LNCAP (cell line): Measurements from ENCODE around the gene LYPD6B.

ENCODE experiments used
- TF ChIP-seq, protein P1 (sequence below): fragments of 450-650 bp; IDR thresholded peaks from 2 replicates; pipeline ENCODE4 v1.5.1; 2017; ENCODE audit warnings: mild to moderate bottlenecking

LYPD6B gene

DNA sequence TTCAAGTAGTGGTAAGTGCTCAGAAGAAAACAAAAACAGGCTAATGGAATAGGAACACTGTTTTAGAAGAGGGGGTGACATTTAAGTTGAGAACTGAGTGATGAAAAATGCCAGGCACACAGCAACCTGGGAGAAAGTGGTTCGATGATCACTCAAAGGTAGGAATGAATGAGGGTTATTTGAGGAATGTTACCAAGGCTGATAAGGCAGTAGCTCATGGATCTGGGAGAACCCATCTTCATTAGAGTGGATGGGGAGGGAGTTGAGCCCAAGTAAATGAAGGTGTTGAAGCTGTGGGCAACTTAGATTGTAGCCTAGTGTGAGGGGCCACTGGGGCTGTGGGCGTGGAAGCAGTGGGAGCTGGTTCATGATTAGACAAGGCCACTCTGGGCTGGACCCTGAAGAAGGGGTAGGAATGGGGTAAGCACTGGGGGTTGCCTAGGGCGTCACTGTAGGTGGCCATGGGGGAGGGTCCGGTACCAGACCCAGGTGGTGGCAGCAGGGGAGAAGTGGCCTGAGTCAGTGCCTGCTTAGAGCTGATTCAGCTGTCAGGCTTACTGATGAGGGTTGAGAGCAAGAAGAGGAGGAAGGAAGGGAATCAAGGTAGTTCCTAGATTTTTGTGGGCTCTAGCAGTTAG is 22.5 kb upstream of the LYPD6B start:
- TF ChIP-seq, protein P1, sequence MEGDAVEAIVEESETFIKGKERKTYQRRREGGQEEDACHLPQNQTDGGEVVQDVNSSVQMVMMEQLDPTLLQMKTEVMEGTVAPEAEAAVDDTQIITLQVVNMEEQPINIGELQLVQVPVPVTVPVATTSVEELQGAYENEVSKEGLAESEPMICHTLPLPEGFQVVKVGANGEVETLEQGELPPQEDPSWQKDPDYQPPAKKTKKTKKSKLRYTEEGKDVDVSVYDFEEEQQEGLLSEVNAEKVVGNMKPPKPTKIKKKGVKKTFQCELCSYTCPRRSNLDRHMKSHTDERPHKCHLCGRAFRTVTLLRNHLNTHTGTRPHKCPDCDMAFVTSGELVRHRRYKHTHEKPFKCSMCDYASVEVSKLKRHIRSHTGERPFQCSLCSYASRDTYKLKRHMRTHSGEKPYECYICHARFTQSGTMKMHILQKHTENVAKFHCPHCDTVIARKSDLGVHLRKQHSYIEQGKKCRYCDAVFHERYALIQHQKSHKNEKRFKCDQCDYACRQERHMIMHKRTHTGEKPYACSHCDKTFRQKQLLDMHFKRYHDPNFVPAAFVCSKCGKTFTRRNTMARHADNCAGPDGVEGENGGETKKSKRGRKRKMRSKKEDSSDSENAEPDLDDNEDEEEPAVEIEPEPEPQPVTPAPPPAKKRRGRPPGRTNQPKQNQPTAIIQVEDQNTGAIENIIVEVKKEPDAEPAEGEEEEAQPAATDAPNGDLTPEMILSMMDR, result no peak

DNA sequence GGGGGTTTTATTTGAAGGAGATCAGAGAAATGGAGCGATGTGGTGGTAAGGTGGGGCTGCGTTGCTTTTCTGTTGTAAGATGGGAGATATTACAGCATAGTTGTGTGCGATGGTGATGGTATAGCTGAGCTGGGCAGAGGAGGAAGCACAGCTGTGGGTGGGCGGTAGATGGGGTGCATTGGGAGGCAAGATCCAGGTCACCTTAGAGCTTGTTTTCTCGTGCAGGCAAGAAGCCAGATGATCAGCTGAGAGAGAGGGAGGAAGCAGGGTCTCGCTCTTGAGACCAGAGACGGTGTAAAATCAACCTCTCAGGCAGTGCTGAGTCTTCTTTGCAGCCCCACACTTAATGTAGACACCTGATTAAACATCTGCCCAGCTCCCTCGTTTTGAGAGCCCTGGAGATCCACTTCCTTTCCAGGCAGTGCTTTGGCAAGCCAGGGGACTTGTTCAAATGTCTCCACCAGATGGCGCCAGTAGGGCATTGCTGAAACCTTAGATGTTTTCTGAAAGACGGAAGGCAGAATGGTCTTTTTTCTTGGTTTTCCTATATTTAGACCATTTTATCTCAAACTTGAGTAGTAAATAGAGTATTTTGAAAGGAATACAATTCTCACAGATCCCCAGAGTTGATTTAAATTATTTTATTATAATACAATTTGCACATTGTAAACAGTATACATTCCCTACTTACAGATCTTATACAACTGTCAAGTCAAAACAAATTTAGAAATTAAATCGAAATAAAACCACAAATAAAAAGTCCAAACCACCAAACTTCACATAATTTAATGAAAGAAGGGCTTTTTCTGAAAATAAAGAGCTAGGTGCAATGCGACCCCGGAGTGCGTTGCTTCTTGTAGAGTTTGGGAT is 21.1 kb upstream of the LYPD6B start:
- TF ChIP-seq, protein P1, result peak; percentile 75

DNA sequence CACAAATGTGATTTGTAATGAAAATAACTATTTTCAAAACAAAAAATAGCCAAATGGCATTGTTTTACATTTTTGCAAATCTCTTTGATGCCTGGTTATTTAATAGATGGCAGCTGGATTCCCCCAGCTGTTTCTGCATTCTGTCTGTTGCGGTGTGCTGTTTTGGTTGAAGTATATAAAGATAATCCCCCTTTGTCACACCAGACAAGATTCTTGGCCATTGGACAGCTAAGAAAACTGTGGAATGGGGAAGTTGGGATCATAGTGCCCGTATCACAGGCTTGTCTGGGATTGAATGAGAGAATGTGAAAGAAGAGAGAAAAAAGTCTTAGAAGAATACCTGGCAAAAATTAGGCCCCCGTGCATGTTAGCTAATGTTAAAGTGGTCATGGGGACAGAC is 19.5 kb upstream of the LYPD6B start:
- TF ChIP-seq, protein P1, result no peak

DNA sequence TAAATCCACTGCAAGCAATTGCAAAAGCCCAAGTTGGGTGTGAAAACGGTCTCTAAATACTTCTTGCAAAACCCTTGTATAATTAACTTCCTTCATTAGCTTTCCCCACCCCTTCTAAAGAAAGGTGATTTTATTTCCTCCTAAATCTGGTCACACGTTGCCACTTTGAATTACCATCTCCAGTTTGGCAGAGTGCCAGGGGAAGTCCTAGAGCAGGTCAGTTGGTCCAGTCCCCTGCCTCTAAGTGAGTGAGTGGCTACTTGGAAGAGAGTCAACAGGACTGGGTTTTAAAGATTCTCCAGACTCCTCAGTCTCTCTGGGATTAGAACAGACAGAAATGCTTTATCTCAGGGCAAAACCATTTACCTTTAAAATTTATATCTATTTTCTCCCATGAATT is 18.7 kb upstream of the LYPD6B start:
- TF ChIP-seq, protein P1, result no peak

DNA sequence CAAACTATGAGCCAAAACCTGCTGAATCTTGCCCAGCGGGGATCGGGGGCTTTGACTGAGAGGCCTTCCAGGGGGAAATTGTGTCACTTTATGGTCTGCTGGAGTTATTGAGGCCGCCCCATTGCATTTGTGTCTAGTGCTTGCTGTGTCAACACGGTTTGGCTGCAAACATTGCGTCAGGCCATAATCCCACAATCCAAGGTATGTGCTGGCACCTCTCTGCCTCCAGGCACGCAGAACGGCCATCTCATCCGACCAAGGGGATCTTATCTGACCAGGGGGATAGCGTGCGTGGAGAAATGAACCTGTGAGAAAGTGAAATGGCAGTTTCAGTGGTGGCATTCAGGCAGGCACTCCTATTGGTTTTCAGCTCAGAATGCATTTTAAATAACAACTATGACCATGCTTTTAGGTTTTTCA is 18.1 kb upstream of the LYPD6B start:
- TF ChIP-seq, protein P1, result no peak

DNA sequence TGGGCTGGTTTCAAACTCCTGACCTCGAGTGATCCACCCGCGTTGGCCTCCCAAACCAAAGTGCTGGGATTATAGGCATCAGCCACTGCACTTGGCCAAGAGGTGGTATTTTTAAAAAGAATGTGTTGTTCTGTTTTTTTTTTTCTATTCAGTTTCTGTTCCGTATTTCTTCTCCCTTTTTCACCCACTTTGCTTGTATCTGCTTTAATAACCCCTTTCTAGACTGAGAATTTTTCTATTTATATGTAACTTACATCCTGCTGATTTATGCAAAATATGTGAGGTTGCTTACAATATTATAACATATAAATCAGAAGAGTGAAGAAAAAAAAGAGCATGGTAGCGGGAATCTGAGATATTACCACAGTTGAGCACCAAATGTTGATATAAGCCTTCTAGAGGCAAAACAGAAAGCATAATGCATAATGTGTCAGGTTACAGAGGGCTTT is 17.2 kb upstream of the LYPD6B start:
- TF ChIP-seq, protein P1, result no peak

DNA sequence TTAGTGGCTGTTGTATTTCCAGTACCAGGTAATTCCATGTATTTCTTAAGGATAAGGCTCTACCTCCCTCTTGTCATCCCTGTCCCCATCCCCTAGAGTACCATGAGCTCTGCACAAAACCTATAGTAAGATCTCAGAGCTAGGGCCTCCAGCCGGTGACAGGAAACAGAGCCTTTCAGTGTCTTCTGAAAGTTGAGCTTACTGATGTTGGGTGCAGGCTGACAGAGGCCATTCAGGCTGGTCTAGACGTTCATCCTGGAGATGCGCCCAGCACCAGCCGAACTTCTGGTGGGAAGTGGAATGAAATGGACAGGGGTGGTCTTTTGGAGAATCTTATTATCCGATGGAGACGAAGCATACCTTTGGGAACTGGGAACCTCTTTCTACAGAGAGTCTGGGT is 16.7 kb upstream of the LYPD6B start:
- TF ChIP-seq, protein P1, result no peak
